WTC11 (cell line): Measurements from ENCODE around the gene KIAA1586. TPM values are rescaled to one million over a fixed set of nuclear protein-coding genes. Genes with fewer than 3 reads are reported as not detected.

Experiments used
- ATAC-seq: fragments of 200-7000 bp; cut with Tn5 transposase; 2 replicates; pipeline ENCODE4 v1.10.0; 2021; ENCODE audit warnings: mild to moderate bottlenecking, moderate library complexity
- CTCF ChIA-PET: fragments of 300-600 bp; sonication (Branson Sonifier 250); formaldehyde crosslinking; loops from one replicate; lab custom pipeline; 2021; ENCODE audit warnings: antibody characterized with exemption; lab: Charles Lee
- POLR2A ChIA-PET: fragments of 350-600 bp; sonication (Branson Sonifier 250); formaldehyde crosslinking; loops from one replicate; lab custom pipeline; 2021; ENCODE audit warnings: antibody characterized with exemption; lab: Charles Lee
- DNase-seq: peaks from one replicate; pipeline ENCODE4 v3.0.0; 2021; ENCODE audit warnings: low spot score
- H3K27ac Mint-ChIP-seq: 2 replicates; pipeline ENCODE4 v1.8.0; 2021; ENCODE audit warnings: mixed read lengths
- H3K27me3 Mint-ChIP-seq: 2 replicates; pipeline ENCODE4 v1.8.0; 2021; ENCODE audit warnings: low read depth, mild to moderate bottlenecking, moderate library complexity, mixed read lengths
- H3K36me3 Mint-ChIP-seq: 2 replicates; pipeline ENCODE4 v1.8.0; 2021; ENCODE audit warnings: mixed read lengths
- H3K4me1 Mint-ChIP-seq: 2 replicates; pipeline ENCODE4 v1.8.0; 2022; ENCODE audit warnings: mixed read lengths
- H3K4me3 Mint-ChIP-seq: 2 replicates; pipeline ENCODE4 v1.8.0; 2021; ENCODE audit warnings: mild to moderate bottlenecking, moderate library complexity, mixed read lengths
- H3K9me3 Mint-ChIP-seq: 2 replicates; pipeline ENCODE4 v1.8.0; 2021; ENCODE audit warnings: mixed read lengths
- ATF2 ChIP-seq: sonication (generic); formaldehyde crosslinking; IDR thresholded peaks from 2 replicates; pipeline ENCODE4 v1.8.1; 2022; ENCODE audit warnings: low read depth, missing genetic modification reagents, borderline replicate concordance
- CBFB ChIP-seq: sonication (generic); formaldehyde crosslinking; IDR thresholded peaks from 2 replicates; pipeline ENCODE4 v1.8.1; 2022; ENCODE audit warnings: mild to moderate bottlenecking, low read depth, missing genetic modification reagents
- FOXJ3 ChIP-seq: sonication (generic); formaldehyde crosslinking; IDR thresholded peaks from 2 replicates; pipeline ENCODE4 v1.9.0; 2021; ENCODE audit warnings: missing genetic modification reagents, mild to moderate bottlenecking, borderline replicate concordance
- JAZF1 ChIP-seq: fragments of 250-450 bp; sonication (Bioruptor Pico); IDR thresholded peaks from 2 replicates; pipeline ENCODE4 v1.9.0; 2021; ENCODE audit warnings: moderate library complexity, mild to moderate bottlenecking, inconsistent platforms
- NR1H2 ChIP-seq: sonication (generic); formaldehyde crosslinking; IDR thresholded peaks from 2 replicates; pipeline ENCODE4 v1.9.0; 2021; ENCODE audit warnings: mild to moderate bottlenecking, moderate library complexity, missing genetic modification reagents
- NR3C1 ChIP-seq: sonication (generic); formaldehyde crosslinking; conservative IDR thresholded peaks from 2 replicates; pipeline ENCODE4 v1.8.1; 2023; ENCODE audit warnings: low read depth, mild to moderate bottlenecking, missing genetic modification reagents
- RORB ChIP-seq: fragments of 250-450 bp; sonication (Bioruptor Pico); IDR thresholded peaks from 2 replicates; pipeline ENCODE4 v1.9.0; 2021; ENCODE audit warnings: mild to moderate bottlenecking
- ZNF281 ChIP-seq: sonication (generic); formaldehyde crosslinking; IDR thresholded peaks from 2 replicates; pipeline ENCODE4 v1.8.0; 2023; ENCODE audit warnings: mild to moderate bottlenecking, missing genetic modification reagents
- total RNA-seq: library from RNA; stranded (reverse); gene quantifications from 3 replicates; pipeline ENCODE4 v1.2.3, GENCODE V29; 2021
- TF ChIP-seq, protein P1 (sequence below): sonication (generic); formaldehyde crosslinking; IDR thresholded peaks from 2 replicates; pipeline ENCODE4 v1.8.1; 2023; ENCODE audit warnings: mild to moderate bottlenecking, missing genetic modification reagents, moderate library complexity
- TF ChIP-seq, protein P2 (sequence below): sonication (generic); formaldehyde crosslinking; IDR thresholded peaks from 2 replicates; pipeline ENCODE4 v1.8.1; 2022; ENCODE audit warnings: missing genetic modification reagents, borderline replicate concordance
- TF ChIP-seq, protein P3 (sequence below): sonication (generic); formaldehyde crosslinking; IDR thresholded peaks from 2 replicates; pipeline ENCODE4 v1.8.1; 2023; ENCODE audit warnings: mild to moderate bottlenecking, missing genetic modification reagents, borderline replicate concordance
- TF ChIP-seq, protein P4 (sequence below): sonication (generic); formaldehyde crosslinking; IDR thresholded peaks from 2 replicates; pipeline ENCODE4 v1.8.0; 2023; ENCODE audit warnings: missing genetic modification reagents
- TF ChIP-seq, protein P5 (sequence below): fragments of 250-450 bp; sonication (Bioruptor Pico); IDR thresholded peaks from 2 replicates; pipeline ENCODE4 v1.8.0; 2021; ENCODE audit warnings: mild to moderate bottlenecking

KIAA1586 gene
- total RNA-seq, 1 experiment from 2014 or later: 17.2 TPM

- Mint-ChIP-seq H3K36me3 (no peaks in the 10 kb centered on the region), H3K4me3 (no peak overlapping the region), H3K9me3 (no peaks in the 10 kb centered on the region), H3K4me1 (peaks cover 8% of the 10 kb centered on the region), H3K27me3 (peaks cover under 1% of the 10 kb centered on the region), H3K27ac (no peak overlapping the region)
- CTCF ChIA-PET: interaction anchor here (0.6 to 1.3 kb wide), 3 partner anchors 22 to 167 kb away, joined by 3 read pairs; no protein-coding TSS in a partner anchor
- ATAC-seq (no peak), DNase-seq (no peak)
- TF ChIP-seq NR3C1 (CRISPR knock-in tag) (no peak), FOXJ3 (CRISPR knock-in tag) (no peak), RORB (CRISPR knock-in tag) (no peak), CBFB (CRISPR knock-in tag) (no peak), ATF2 (CRISPR knock-in tag) (no peak), NR1H2 (CRISPR knock-in tag) (no peak), JAZF1 (CRISPR knock-in tag) (no peak), ZNF281 (CRISPR knock-in tag) (no peak)
- TF ChIP-seq, protein P1, sequence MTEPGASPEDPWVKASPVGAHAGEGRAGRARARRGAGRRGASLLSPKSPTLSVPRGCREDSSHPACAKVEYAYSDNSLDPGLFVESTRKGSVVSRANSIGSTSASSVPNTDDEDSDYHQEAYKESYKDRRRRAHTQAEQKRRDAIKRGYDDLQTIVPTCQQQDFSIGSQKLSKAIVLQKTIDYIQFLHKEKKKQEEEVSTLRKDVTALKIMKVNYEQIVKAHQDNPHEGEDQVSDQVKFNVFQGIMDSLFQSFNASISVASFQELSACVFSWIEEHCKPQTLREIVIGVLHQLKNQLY (CRISPR knock-in tag): no peak
- TF ChIP-seq, protein P2, sequence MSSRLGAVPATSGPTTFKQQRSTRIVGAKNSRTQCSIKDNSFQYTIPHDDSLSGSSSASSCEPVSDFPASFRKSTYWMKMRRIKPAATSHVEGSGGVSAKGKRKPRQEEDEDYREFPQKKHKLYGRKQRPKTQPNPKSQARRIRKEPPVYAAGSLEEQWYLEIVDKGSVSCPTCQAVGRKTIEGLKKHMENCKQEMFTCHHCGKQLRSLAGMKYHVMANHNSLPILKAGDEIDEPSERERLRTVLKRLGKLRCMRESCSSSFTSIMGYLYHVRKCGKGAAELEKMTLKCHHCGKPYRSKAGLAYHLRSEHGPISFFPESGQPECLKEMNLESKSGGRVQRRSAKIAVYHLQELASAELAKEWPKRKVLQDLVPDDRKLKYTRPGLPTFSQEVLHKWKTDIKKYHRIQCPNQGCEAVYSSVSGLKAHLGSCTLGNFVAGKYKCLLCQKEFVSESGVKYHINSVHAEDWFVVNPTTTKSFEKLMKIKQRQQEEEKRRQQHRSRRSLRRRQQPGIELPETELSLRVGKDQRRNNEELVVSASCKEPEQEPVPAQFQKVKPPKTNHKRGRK: no peak
- TF ChIP-seq, protein P3, sequence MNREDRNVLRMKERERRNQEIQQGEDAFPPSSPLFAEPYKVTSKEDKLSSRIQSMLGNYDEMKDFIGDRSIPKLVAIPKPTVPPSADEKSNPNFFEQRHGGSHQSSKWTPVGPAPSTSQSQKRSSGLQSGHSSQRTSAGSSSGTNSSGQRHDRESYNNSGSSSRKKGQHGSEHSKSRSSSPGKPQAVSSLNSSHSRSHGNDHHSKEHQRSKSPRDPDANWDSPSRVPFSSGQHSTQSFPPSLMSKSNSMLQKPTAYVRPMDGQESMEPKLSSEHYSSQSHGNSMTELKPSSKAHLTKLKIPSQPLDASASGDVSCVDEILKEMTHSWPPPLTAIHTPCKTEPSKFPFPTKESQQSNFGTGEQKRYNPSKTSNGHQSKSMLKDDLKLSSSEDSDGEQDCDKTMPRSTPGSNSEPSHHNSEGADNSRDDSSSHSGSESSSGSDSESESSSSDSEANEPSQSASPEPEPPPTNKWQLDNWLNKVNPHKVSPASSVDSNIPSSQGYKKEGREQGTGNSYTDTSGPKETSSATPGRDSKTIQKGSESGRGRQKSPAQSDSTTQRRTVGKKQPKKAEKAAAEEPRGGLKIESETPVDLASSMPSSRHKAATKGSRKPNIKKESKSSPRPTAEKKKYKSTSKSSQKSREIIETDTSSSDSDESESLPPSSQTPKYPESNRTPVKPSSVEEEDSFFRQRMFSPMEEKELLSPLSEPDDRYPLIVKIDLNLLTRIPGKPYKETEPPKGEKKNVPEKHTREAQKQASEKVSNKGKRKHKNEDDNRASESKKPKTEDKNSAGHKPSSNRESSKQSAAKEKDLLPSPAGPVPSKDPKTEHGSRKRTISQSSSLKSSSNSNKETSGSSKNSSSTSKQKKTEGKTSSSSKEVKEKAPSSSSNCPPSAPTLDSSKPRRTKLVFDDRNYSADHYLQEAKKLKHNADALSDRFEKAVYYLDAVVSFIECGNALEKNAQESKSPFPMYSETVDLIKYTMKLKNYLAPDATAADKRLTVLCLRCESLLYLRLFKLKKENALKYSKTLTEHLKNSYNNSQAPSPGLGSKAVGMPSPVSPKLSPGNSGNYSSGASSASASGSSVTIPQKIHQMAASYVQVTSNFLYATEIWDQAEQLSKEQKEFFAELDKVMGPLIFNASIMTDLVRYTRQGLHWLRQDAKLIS (CRISPR knock-in tag): no peak
- TF ChIP-seq, protein P4, sequence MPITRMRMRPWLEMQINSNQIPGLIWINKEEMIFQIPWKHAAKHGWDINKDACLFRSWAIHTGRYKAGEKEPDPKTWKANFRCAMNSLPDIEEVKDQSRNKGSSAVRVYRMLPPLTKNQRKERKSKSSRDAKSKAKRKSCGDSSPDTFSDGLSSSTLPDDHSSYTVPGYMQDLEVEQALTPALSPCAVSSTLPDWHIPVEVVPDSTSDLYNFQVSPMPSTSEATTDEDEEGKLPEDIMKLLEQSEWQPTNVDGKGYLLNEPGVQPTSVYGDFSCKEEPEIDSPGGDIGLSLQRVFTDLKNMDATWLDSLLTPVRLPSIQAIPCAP (CRISPR knock-in tag): no peak
- TF ChIP-seq, protein P5, sequence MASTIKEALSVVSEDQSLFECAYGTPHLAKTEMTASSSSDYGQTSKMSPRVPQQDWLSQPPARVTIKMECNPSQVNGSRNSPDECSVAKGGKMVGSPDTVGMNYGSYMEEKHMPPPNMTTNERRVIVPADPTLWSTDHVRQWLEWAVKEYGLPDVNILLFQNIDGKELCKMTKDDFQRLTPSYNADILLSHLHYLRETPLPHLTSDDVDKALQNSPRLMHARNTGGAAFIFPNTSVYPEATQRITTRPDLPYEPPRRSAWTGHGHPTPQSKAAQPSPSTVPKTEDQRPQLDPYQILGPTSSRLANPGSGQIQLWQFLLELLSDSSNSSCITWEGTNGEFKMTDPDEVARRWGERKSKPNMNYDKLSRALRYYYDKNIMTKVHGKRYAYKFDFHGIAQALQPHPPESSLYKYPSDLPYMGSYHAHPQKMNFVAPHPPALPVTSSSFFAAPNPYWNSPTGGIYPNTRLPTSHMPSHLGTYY: no peak
- POLR2A ChIA-PET: no interaction called here
These were observed 28.7 kb upstream of the KIAA1586 start for GRCh38 chr6:57017841-57018240.
